Globus pallidus (tissue), 1 donor: ENCODE results near the gene ZNF605.
"Not testable (repeated sequence)": the region's sequence is repeated elsewhere in the genome, so short reads cannot be mapped to it uniquely, and the experiment has no call there.

ENCODE experiments used
- DNase-seq: peaks from one replicate; pipeline ENCODE4 v3.0.0-alpha.2; 2015; ENCODE audit warnings: low spot score

The ZNF605 gene

GRCh38 chr12:132908145-132909029 is 47.7 kb downstream of the ZNF605 start:
- peak; percentile 98 for DNase-seq

- not testable (repeated sequence) for DNase-seq
These were observed 48.3 kb downstream of the ZNF605 start for GRCh38 chr12:132907789-132908144.

DNA sequence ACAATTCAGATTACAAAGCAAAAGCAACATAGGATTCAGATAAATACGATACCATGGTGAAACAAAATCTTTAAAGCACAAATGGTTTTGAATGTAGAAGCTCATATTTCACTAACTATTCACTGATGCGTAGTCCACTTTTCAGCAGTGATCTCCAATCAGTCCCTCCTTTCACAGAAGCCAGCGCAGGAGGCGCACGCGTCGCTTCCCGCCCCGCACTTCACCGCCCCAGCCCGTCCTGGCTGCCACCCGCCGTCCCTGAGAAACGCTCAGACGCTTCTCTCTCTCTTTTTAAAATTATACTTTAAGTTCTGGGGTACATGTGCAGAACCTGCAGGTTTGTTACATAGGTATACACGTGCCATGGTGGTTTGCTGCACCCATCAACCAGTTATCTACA is 48.9 kb downstream of the ZNF605 start:
- DNase-seq, result no peak

DNA sequence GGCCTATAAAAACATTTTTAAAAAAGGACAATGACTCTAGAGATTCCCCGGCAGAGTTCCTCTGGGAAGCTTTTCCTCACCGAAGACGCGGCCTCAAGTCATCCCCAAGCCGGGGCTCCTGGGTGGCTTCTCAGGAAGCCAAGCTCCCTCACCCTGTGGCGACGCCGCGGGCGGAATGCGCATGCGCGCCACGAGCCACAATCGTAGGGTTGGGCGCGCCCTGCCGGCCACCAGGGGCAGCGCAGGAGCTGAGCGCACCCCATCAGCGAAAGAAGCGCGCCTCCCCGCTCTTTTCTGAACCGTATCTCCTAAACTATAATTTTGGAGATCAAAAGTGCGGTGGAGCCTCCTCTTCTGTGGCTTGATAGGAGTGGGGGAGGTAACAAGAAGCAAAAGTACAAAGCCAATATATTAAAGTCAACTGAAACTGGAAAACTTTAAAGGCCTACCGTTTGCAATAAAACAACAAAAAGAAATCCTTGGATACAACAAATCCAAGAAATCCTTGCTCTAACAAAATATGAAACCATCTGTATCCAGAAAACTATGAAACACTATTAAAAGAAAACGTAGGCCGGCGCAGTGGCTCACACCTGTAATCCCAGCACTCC is 51.3 kb downstream of the ZNF605 start:
- DNase-seq, result peak; percentile 40

DNA sequence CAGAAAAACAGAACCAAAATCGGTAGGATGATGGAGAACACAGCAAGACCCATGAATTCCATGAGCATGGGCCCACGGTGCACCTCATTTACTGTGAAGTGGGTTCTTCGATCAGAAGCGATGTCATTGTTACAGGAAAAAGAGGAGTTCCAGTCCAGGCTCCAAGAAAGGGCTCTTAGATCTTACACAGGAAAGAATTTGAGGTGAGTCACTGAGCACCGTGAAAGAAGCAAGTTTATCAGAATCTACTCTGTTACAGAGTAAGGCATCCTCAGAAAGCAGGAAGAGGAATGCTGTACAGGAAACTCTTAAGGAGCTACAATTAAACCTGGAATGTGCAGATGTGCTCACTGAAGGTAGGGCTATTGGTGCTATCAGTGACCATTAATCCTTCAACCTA is 57.1 kb downstream of the ZNF605 start:
- no peak for DNase-seq

DNA sequence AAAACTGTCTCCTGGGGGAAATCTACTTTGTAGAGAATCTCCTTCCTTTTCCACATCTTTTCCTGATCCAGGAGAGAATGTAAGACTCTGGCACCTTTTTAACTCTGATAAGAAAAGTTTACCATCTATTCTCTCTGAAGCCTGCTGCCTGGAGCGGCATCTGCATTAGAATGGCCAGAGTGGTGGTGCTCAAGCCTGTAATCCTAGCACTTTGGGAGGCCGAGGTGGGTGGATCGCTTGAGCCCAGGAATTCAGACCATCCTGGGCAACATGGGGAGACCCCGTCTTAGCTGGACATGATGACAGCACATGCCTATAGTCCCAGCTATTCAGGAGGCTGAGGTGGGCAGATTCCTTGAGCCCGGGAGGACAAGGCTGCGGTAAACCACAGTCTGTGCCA is 67.3 kb downstream of the ZNF605 start:
- DNase-seq, result no peak

- DNase-seq, result peak; percentile 98
These were observed 68.4 kb downstream of the ZNF605 start, which contains the start of gene CHFR for GRCh38 chr12:132887513-132888351. CHFR (minus strand) TSS chr12:132887605; CDS start chr12:132887328, 277 bp downstream.

DNA sequence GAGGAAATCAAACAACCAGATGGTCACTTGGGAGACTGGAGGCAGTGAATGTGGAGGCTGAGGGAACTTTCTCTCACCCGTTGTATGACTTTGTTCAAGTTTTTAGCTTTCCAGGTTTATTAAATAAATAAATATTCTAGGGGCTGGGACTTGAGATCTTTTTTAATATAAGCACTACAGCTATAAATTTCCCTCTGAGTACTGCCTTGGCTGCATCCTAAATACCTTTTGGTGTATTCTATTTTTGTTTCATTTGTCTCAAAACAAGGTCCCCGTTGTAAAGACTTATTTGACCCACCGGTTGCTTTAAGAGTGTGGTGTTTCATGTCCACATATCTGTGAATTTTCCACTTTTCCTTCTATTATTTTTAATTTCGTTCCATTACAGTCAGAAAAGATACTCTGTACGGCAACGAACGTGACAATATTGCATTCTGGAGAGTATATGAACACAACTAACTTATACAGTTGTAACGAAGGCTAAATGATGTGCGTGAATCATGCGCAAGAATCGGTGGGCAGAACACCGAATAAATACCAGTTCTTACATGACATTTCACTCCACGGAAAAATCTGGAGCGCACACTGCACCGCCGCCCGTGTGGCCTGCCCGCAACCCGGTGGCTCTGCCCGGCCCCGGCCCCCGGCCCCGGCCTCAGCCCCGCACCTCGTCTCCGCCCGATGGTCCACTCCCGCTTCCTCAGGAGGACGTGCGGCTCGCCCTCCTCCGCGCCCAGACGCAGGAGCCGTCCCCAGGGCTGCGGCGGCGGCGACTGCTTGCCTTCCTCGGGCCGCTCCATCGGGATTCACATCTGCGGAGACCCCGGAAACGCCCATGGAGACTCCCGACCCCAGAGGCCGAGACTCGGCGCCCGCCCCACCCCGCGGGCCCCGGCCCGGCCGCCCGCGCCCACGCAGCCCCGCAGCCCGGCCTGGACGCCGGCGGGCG is 69.3 kb downstream of the ZNF605 start:
- DNase-seq, result no peak

GRCh38 chr12:132881818-132882217 is 74.3 kb downstream of the ZNF605 start:
- no peak for DNase-seq

DNA sequence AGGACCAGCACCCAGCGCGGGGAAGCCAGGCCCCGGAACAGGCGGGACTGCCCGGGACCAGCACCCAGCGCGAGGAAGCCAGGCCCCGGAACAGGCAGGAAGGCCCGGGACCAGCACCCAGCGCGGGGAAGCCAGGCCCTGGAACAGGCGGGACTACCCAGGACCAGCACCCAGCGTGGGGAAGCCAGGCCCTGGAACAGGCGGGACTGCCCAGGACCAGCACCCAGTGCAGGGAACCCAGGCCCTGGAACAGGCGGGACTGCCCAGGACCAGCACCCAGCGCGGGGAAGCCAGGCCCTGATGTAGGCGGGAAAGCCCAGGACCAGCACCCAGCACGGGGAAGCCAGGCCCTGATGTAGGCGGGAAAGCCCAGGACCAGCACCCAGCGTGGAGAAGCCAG is 81.5 kb downstream of the ZNF605 start:
- not testable (repeated sequence) for DNase-seq

GRCh38 chr12:132874175-132874574 is 81.9 kb downstream of the ZNF605 start:
- DNase-seq, result no peak

GRCh38 chr12:132873724-132874123 is 82.4 kb downstream of the ZNF605 start:
- no peak for DNase-seq

DNA sequence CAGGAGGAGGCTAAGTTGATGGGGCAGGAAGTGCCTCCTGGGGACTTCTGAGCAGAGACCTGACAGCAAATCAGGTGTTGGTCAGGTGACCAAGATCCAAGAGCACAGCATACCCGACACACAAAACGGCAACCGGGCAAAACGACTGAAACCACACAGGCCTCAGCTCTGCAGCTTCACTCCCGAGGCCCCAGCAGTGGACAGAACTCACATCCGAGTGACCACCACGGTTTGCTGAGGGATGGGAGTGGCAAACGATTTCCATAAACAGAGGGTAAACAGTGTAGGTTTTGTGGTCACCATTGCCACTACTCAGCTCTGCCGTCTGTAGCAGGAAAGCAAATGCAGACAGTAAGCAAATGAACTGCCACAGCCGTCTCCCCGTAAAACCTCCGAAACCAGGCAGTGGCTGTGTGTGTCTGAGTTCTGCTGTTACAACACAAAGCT is 83.1 kb downstream of the ZNF605 start:
- no peak for DNase-seq

- no peak for DNase-seq
These were observed 83.8 kb downstream of the ZNF605 start for GRCh38 chr12:132872073-132872855.

DNA sequence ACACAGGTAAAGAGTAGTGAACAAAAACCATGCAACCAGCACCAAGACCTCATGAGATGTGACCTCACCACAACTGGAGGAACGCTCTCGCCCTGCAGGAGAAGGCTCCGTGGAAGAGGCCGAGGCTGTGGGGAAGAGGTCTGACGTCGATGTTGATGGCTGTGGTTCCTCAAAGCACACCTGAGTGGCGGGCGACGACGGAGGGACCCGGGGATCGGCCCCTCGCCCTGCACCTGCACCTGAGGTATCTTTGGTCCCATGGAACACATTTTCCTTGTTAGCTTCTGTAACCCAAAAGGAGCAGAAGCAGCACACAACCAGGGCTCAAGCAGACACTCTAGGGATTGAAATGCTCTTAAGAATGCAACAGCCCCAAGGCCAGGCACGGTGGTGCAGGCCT is 86.6 kb downstream of the ZNF605 start:
- no peak for DNase-seq
